HG03442 (cell line): ENCODE results near the gene MAPKAPK3.

Source experiments
- ATAC-seq: cut with Tn5 transposase; IDR thresholded peaks from one replicate; pipeline ENCODE4 v1.9.1; 2021; ENCODE audit warnings: mild to moderate bottlenecking, moderate library complexity; ENCODE audit not compliant: unreplicated experiment

Gene MAPKAPK3

DNA sequence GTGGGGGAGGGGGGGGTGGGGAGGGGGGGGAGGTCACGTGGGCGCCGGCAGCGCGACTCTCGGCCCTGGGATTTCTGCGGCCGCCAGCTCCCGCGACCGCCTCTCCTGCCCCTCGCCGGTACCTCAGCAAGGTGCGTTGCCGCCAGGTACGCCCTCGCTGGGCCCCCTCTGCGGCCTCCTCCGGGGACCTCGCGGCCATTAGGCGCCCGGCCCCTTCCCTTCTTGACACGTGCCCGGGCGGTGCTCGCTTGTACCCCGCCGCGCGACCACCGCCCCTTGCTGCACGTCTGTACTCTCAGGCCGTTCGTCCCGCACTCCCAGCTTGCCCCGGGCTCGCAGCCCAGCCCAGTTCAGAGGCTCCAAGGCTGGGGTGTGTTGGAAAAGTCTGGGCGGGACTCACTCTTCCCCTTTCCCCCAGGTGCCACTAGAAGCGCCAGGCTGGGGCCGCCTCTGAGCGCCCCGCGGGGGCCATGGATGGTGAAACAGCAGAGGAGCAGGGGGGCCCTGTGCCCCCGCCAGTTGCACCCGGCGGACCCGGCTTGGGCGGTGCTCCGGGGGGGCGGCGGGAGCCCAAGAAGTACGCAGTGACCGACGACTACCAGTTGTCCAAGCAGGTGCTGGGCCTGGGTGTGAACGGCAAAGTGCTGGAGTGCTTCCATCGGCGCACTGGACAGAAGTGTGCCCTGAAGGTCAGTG lies at the start of gene MAPKAPK3:
Gene MAPKAPK3, plus strand, starts transcription at position 56 of the 696 bp plus-strand sequence. Its CDS starts 415 bp downstream, at position 471.
- peak; percentile 6 for ATAC-seq

GRCh38 chr3:50567386-50568167 lies 49.4 kb upstream of the MAPKAPK3 start, which contains the start of gene C3orf18:
C3orf18 (minus strand) TSS chr3:50567747; CDS start chr3:50565699, 2,048 bp downstream.
- peak; percentile 85 for ATAC-seq

DNA sequence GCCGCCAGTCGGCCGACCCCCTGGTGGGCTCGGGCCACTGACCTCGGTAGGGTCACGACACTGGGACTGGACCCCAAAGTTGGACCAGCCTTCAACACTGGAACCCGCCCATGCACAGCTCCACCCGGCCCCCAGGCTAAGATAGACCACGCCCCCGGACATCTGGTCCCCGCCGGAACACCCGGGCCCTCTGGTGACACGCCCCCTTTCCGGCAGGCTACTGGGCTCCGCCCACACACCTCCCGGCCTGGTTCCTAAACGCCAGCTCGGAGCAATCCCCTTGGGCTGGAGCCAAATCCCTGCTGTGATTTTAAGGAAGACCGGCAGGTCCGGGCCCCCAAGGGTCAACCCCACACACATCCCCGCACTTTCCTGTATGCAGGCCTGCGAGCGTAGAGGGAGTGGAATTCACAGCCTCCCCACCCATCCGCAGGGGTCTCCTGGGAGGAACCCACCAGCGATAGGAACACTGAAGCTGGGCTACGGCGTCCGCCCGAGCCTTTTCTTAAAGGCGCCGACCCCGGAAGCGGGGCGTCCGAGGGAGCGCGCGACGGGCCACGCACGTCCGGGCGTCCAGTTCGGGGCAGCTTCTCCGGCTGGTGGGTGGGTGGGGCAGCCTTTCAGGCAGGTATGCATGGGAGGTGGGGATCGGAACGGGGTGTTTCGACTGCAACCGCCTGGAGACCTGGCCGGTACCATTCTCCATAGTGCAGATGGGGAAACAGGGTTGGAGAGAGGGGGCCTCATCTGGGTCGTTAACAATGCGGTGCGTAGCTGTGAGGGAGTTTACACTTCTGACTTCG lies 47.8 kb upstream of the MAPKAPK3 start, which contains the start of gene HEMK1:
Gene HEMK1, plus strand, starts transcription at position 576 of the 803 bp plus-strand sequence. CDS start 1,583 bp downstream, outside the sequence.
- ATAC-seq: peak; percentile 51

- ATAC-seq: no peak
Observed at GRCh38 chr3:50570508-50571279, 46.3 kb upstream of the MAPKAPK3 start.

DNA sequence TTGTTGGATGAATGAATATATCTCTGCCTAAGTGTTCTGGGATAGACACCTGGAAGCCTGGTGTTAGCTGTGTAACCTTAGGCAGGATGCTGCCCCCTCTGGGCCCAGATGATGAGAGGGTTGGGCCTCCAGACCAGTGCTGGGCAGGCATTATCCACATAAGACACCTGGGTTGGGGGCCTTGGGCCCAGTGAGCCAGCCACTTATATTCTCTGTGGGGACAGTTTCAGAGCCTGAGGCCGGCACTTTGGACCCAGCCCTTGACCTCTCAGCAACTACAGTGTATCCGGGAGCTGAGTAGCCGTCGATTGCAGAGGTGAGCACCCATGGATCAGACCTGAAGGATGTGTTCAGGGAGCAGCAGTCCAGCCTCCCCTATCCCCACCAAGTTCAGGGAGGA lies 45.5 kb upstream of the MAPKAPK3 start:
- ATAC-seq: no peak

- no peak for ATAC-seq
Observed at GRCh38 chr3:50572158-50572557, 44.8 kb upstream of the MAPKAPK3 start.

- ATAC-seq: no peak
Observed at GRCh38 chr3:50572801-50573371, 44.1 kb upstream of the MAPKAPK3 start.

- no peak for ATAC-seq
Observed at GRCh38 chr3:50573566-50574443, 43.1 kb upstream of the MAPKAPK3 start.

DNA sequence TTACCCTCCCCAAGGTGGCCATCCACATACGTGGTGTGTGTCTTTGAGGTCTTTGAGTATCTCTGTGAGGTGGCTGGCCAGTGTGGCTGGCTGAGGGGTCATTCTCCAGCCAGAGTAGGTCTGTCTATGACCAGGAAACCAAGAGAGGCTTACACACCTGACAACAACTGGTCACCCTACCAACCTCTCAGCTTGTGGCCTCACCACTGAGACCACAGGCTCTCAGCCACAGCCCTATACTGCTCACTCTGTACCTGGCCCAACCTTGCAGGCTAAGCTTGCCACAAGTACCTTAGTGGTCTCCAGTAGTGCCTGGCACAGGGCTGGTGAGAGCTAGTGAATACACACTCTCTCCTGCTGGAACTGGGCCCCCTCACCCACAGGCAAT lies 42.5 kb upstream of the MAPKAPK3 start:
- no peak for ATAC-seq

DNA sequence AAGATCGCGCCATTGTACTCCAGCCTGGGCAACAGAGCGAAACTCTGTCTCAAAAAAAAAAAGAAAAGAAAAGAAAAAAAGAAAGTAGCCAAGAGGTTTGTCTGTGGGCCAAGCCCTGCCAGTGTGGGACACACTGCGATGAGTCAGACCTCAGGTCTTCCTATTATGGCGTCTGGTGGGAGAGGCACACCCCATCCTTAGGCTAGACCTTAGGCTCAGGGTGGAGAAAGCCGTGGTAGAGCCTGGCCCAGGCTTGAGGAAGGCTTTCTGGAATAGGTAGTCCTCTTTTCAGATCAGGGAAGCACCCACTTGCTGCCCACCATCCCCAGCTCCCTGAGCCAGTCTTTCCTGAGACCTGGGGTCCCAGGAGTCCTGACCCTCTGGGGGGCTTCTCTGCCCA lies 41.6 kb upstream of the MAPKAPK3 start:
- ATAC-seq: no peak

GRCh38 chr3:50577348-50577747 lies 39.6 kb upstream of the MAPKAPK3 start:
- no peak for ATAC-seq

- no peak for ATAC-seq
Observed at GRCh38 chr3:50580683-50581458, 36.1 kb upstream of the MAPKAPK3 start.

DNA sequence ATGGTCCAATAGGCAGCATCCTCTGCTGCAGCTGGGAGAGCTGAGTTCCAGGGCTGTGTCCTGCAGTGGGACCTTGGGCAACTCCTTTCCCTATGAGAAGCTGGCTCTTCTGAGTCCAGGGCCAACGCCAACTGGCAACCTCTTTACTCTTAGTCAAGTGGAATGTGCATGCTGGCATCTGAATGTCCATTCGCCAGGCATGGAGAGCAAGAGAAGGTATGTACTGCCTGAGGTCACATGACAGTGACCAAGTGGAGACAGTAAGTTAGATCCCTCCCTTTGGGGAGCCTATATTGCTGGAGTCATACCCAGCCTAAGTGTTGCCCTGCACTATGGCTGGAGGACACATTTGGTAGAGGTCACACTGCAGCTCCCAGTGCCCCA lies 35.5 kb upstream of the MAPKAPK3 start:
- ATAC-seq: no peak

DNA sequence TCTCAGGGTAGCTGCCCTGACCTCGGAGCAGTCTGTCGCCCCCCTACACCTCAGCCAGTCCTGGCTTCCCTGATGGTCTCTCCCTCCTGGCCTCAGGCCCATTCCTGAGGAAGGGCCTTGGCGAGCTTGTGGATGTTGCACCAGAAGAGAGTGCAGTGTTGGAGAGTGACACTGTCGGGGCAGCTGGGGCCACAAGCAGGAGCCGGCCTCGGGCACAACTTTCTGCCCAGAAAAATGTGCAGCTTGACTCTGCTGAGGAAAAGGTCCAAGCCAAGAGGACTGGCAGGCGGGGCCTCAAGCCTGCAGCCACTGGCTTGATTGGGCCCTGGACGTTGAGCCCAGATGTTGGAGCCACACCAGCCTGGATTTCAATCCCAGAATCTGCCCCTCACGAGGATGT lies 34.9 kb upstream of the MAPKAPK3 start:
- no peak for ATAC-seq

DNA sequence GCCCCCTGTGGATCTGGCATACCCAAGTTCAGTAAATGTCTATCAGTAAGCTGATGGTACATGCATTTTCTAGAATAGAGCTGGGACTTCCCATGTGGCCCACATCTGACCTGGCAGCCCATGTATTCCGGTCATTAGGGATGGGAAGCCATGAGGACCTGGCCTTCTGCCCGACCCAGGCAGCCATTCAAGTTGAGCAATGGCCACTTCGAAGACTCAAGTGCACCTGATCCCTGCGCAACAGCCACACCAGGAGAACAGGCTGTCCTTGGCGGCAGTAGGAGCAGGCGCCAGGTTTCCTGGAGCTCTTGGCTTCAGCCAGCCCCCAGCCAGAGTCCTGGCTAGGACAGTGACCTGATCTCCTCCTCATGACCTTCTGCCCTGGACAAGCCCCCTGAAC lies 33.1 kb upstream of the MAPKAPK3 start:
- no peak for ATAC-seq

- ATAC-seq: no peak
Observed at GRCh38 chr3:50584391-50584790, 32.6 kb upstream of the MAPKAPK3 start.

DNA sequence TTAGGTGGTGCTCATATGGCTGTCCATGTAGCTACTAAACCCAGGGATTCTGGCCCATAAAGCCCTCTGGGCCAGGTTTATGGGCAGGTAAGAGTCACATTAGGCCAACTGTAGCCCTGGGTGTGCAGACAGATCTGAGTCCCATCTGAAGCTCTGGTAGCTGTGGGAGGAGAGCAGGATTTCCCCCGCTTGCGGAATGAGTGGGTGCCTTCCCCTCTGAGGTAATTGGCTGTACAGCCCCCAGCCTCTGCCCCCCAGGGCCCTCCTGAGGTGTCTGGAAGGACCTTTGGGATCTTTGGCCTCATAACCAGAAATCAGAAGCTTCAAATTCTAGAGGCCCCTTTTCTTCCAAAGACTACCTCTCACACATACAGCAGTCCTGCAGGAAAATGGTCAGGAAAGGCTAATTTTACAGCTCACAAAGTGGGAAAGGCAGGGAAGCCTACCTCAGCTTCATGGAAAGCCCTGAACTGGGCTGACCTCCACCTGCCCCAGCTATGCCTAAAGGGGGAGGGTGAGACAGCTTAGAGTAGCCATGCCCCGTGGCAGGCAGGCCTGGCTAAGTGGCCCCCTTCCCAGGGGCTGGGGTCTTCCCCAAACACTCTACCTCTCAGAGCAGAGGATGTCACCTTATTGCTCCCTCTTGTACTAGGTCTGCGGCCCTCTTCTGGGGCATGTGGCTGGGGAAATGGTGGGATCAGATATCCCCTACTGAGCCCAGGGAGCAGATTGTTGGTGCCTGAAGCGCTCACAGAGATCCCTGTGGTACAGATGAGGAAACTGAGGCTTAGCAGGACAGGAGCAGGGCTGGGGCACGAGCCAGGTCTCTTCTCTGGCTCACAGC lies 30.8 kb upstream of the MAPKAPK3 start:
- no peak for ATAC-seq

GRCh38 chr3:50586763-50587070 lies 30.2 kb upstream of the MAPKAPK3 start:
- ATAC-seq: no peak
